Retinal pigment epithelial cell (primary cell): Measurements from ENCODE around the gene LSG1.

Experiments used
- DNase-seq: peaks from one replicate; pipeline ENCODE4 v3.0.0-alpha.2; 2010; ENCODE audit warnings: low read depth
- H3K4me3 ChIP-seq: 2 replicates; pipeline ENCODE4 v1.5.1; 2011; ENCODE audit warnings: mild to moderate bottlenecking, low read length, control low read depth, moderate library complexity
- CTCF ChIP-seq: conservative IDR thresholded peaks from 2 replicates; pipeline ENCODE4 v1.5.1; 2011; ENCODE audit warnings: low read depth, low read length, control low read depth, inconsistent platforms

Gene LSG1

GRCh38 chr3:194624956-194625355 lies 47.0 kb downstream of the LSG1 start:
- TF ChIP-seq CTCF, result no peak
- no peak overlapping the region for H3K4me3 ChIP-seq
- no peak for DNase-seq

GRCh38 chr3:194623449-194624290 lies 48.3 kb downstream of the LSG1 start:
- no peak for DNase-seq
- no peak for TF ChIP-seq CTCF
- no peak overlapping the region for H3K4me3 ChIP-seq

GRCh38 chr3:194622621-194623340 lies 49.2 kb downstream of the LSG1 start:
- no peak for DNase-seq
- no peak for TF ChIP-seq CTCF
- no peak overlapping the region for H3K4me3 ChIP-seq

GRCh38 chr3:194621947-194622346 lies 50.0 kb downstream of the LSG1 start:
- DNase-seq, result no peak
- no peak for TF ChIP-seq CTCF
- H3K4me3 ChIP-seq, result no peak overlapping the region

GRCh38 chr3:194620196-194620595 lies 51.8 kb downstream of the LSG1 start:
- H3K4me3 ChIP-seq, result no peak overlapping the region
- DNase-seq, result no peak
- TF ChIP-seq CTCF, result no peak

GRCh38 chr3:194619741-194620140 lies 52.2 kb downstream of the LSG1 start:
- TF ChIP-seq CTCF, result no peak
- H3K4me3 ChIP-seq, result no peak overlapping the region
- DNase-seq, result no peak
